ENCODE results near the gene MCAT. TPM values are rescaled to one million over a fixed set of nuclear protein-coding genes. Genes with fewer than 3 reads are reported as not detected.

Gene MCAT
- total RNA-seq, 4 donors from 2014 or later, result 18.2 to 33.7 (median 31.1) TPM

DNA sequence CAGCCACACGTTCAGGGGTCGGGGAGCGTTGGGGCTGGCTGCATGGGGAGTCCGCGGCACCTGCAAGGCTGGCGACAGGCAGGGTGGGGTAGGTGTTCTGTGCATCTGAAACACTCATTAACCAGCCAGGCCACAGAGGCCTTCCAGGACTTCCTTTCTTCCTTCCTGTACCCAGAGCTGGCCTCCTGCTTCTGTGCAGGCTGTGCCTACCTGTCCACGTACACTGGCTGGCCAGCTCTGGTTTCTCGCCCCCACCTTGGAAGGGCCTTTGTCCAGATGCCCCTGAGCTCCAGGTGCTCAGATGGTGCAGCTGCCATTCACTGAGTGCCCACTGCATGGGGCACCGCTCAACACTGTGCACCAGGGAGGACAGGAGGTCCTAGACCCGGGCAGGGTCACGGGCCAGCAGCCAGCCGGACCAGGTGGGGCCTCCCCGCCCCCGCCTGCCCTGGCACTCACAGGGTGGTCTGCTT, 27.9 kb upstream of the MCAT start:
- TF ChIP-seq POLR2A (IDR thresholded peaks at IDR 0.05), result no peak
- TF ChIP-seq, protein P1, sequence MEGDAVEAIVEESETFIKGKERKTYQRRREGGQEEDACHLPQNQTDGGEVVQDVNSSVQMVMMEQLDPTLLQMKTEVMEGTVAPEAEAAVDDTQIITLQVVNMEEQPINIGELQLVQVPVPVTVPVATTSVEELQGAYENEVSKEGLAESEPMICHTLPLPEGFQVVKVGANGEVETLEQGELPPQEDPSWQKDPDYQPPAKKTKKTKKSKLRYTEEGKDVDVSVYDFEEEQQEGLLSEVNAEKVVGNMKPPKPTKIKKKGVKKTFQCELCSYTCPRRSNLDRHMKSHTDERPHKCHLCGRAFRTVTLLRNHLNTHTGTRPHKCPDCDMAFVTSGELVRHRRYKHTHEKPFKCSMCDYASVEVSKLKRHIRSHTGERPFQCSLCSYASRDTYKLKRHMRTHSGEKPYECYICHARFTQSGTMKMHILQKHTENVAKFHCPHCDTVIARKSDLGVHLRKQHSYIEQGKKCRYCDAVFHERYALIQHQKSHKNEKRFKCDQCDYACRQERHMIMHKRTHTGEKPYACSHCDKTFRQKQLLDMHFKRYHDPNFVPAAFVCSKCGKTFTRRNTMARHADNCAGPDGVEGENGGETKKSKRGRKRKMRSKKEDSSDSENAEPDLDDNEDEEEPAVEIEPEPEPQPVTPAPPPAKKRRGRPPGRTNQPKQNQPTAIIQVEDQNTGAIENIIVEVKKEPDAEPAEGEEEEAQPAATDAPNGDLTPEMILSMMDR (IDR thresholded peaks at IDR 0.05 in 4 of 5, conservative IDR thresholded peaks at IDR 0.05 in 1 of 5), result no peak
- H3K27ac ChIP-seq, result no peak overlapping the region
- DNase-seq (no peak), ATAC-seq (no peak)
- peaks cover 0 to 68% of the 10 kb centered on the region in 2 donors for H3K36me3 ChIP-seq
- no peaks in the 10 kb centered on the region for H3K9me3 ChIP-seq
- in situ Hi-C loops (cut with MboI; ENCODE audit: low sequenced_read_pairs in 4 of 4), result no loop called here
- H3K4me1 ChIP-seq, result no peaks in the 10 kb centered on the region
- no peaks in the 10 kb centered on the region for H3K27me3 ChIP-seq
- H3K4me3 ChIP-seq, result no peak overlapping the region
- intact Hi-C loops (cut with DNase I; ENCODE audit: low total_unique reads), result no loop called here

DNA sequence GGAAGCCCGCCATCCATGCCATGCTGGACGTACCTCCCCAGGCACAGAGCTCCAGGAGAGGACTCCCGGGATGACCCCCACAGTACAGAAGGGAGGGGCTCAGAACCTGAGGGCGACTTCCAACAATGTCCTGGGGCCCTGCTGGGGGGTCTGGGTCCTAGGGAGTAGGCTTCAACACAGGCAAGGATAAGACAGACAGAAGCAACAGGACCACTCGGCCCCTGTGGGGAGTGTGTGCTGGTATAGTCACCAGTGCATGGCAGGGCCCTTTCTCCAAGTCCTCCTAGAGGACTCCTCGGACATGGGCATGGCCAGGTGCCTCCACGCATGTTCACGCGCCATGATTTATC, 26.9 kb upstream of the MCAT start:
- intact Hi-C loops (cut with DNase I; ENCODE audit: low total_unique reads) (no loop called here), in situ Hi-C loops (cut with MboI; ENCODE audit: low sequenced_read_pairs in 4 of 4) (no loop called here)
- DNase-seq (no peak), ATAC-seq (no peak)
- peaks cover 0 to 60% of the 10 kb centered on the region in 2 donors for H3K36me3 ChIP-seq
- no peak overlapping the region for H3K4me3 ChIP-seq
- no peaks in the 10 kb centered on the region for H3K9me3 ChIP-seq
- TF ChIP-seq, protein P1 (IDR thresholded peaks at IDR 0.05 in 4 of 5, conservative IDR thresholded peaks at IDR 0.05 in 1 of 5), result no peak
- TF ChIP-seq POLR2A (IDR thresholded peaks at IDR 0.05), result no peak
- no peaks in the 10 kb centered on the region for H3K27me3 ChIP-seq
- no peaks in the 10 kb centered on the region for H3K4me1 ChIP-seq
- H3K27ac ChIP-seq, result no peak overlapping the region

DNA sequence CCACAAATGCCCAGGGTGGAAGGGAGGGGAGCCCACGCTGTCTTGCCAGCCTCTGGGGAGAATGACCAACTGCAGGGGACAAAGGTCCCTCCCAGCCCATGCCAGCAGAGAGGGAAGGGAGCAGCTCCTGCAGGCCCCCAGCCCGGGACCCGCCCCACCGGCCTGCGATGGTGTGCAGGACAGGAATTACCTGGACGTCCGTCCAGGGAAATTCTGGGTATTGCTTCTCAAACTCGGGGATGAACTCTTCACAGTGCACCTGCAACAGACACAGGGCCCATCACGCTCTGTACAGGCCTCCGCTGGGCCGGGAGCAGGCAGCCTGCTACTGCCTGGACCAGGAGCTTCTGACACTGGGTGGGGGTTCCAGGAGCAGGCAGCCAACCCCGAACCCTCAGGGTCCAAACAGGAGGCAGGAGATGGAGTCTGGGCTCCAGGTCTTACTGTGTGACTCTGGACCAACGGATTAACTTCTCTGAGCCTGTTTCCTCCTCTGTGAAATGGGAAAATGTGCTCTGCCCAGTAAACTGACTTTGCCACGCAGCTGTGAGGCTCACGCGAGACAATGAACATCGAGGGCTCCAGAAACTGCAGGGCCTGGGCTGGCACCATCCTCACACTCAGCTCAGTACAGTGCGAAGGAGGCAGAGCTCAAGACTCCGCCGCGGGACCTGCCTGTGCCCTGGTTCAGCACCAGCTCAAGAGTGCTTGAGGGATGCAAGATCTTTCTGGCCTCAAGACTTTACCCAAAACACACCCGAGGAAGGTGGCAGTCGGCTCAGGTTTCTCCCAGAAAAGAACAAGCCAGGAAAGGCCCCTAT, 26.3 kb upstream of the MCAT start:
- H3K4me1 ChIP-seq, result no peaks in the 10 kb centered on the region
- intact Hi-C loops (cut with DNase I; ENCODE audit: low total_unique reads), result no loop called here
- in situ Hi-C loops (cut with MboI; ENCODE audit: low sequenced_read_pairs in 4 of 4), result no loop called here
- no peak for DNase-seq
- TF ChIP-seq, protein P1 (IDR thresholded peaks at IDR 0.05 in 4 of 5, conservative IDR thresholded peaks at IDR 0.05 in 1 of 5), result no peak
- no peak for TF ChIP-seq POLR2A (IDR thresholded peaks at IDR 0.05)
- H3K27me3 ChIP-seq, result no peaks in the 10 kb centered on the region
- no peak overlapping the region for H3K4me3 ChIP-seq
- H3K27ac ChIP-seq, result no peak overlapping the region
- no peaks in the 10 kb centered on the region for H3K9me3 ChIP-seq
- H3K36me3 ChIP-seq, result peaks cover 0 to 54% of the 10 kb centered on the region in 2 donors
- no peak for ATAC-seq

DNA sequence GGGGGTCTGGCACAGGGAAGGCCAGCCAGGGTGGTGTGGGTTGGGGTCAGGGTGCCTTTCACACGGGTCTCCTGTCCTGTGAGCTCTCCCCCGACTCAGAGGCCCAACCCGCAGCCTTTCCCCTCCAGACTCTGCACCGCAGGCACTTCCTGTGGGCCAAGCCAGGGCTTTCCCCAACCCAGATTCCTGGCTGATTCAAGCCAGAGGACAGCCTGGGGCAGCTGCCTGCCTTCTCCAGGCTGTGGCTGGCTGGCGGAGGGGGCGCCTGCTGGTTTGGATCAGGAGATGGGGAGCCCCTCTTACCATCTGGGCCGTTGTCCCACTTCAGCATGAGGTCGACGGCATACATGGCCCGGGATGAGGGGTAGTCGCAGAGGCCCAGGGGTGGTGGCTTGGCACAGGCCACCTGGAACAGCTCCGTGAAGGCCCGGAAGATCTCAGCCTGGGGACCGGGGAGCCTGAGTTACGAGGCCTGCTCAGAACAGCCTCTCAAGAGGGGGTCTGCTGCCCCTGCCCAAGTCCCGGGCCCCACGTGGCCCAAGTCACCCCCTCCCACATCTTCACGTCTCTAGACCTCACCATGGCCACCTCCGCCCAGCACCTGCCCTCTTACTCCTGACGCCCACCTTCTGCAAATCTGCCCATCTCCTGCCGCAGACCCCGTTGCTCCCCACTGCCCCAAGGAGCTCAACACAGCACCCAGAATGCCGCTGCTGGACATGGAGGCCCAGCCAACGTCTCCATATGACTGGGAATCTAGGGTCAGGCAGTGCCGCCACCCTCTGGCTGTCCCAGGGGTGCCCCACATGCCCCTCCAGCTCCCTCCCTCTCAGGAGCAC, 25.5 kb upstream of the MCAT start:
- in situ Hi-C loops (cut with MboI; ENCODE audit: low sequenced_read_pairs in 4 of 4) (no loop called here), intact Hi-C loops (cut with DNase I; ENCODE audit: low total_unique reads) (no loop called here)
- H3K27me3 ChIP-seq, result no peaks in the 10 kb centered on the region
- no peak overlapping the region for H3K27ac ChIP-seq
- no peak for DNase-seq
- H3K36me3 ChIP-seq, result peaks cover 0 to 46% of the 10 kb centered on the region in 2 donors
- no peaks in the 10 kb centered on the region for H3K9me3 ChIP-seq
- TF ChIP-seq, protein P1 (IDR thresholded peaks at IDR 0.05 in 4 of 5, conservative IDR thresholded peaks at IDR 0.05 in 1 of 5), result no peak
- no peak for TF ChIP-seq POLR2A (IDR thresholded peaks at IDR 0.05)
- no peaks in the 10 kb centered on the region for H3K4me1 ChIP-seq
- H3K4me3 ChIP-seq, result no peak overlapping the region
- ATAC-seq, result no peak

Data from gastrocnemius medialis (tissue), 4 donors.